Ovary (tissue), 3 donors: Measurements from ENCODE around the gene BCOR.

Experiments
- EP300 ChIP-seq: sonication (generic); formaldehyde crosslinking; IDR thresholded peaks from one replicate; pipeline ENCODE4 v1.6.1; 2017; ENCODE audit warnings: antibody characterized with exemption
- POLR2A ChIP-seq: fragments of 450-650 bp; IDR thresholded peaks from one replicate; pipeline ENCODE4 v1.6.1; 2017; ENCODE audit warnings: antibody characterized with exemption, mild to moderate bottlenecking, moderate library complexity
- TF ChIP-seq, protein P1 (sequence below), 3 donors: fragments of 450-650 bp in 2 of 3; fragments of 200-600 bp in 1 of 3; IDR thresholded peaks; one replicate each; pipeline versions ENCODE4 v1.5.1 to v1.8.0; 2016 to 2022; ENCODE audit warnings: antibody characterized with exemption in 3 of 3, mild to moderate bottlenecking in 1 of 3
- donor health status: DM: no; HTN: no; CAD: no.

- TF ChIP-seq, protein P1, sequence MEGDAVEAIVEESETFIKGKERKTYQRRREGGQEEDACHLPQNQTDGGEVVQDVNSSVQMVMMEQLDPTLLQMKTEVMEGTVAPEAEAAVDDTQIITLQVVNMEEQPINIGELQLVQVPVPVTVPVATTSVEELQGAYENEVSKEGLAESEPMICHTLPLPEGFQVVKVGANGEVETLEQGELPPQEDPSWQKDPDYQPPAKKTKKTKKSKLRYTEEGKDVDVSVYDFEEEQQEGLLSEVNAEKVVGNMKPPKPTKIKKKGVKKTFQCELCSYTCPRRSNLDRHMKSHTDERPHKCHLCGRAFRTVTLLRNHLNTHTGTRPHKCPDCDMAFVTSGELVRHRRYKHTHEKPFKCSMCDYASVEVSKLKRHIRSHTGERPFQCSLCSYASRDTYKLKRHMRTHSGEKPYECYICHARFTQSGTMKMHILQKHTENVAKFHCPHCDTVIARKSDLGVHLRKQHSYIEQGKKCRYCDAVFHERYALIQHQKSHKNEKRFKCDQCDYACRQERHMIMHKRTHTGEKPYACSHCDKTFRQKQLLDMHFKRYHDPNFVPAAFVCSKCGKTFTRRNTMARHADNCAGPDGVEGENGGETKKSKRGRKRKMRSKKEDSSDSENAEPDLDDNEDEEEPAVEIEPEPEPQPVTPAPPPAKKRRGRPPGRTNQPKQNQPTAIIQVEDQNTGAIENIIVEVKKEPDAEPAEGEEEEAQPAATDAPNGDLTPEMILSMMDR (IDR thresholded peaks at IDR 0.05) = no peak
- TF ChIP-seq POLR2A (no peak), EP300 (no peak)
Observed at GRCh38 chrX:40100141-40100536, 2.4 kb upstream of the BCOR start.
